Stimulated activated CD4-positive, alpha-beta T cell treated with anti-CD3 and anti-CD28 coated beads, Interleukin-1b, Interleukin-23, amount 100 ng/mL, for 24 hours (primary cell): ENCODE results near the gene EMB.
"Not testable (repeated sequence)": the region's sequence is repeated elsewhere in the genome, so short reads cannot be mapped to it uniquely, and the experiment has no call there.

Experiments used
- DNase-seq, 4 experiments: peaks; one replicate each; pipeline ENCODE4 v3.0.0-alpha.2; 2020; ENCODE audit warnings: low read depth in 4 of 4, low spot score in 1 of 4

Gene EMB

GRCh38 chr5:50423100-50423799 lies 17.8 kb downstream of the EMB start:
- DNase-seq, result not testable (repeated sequence)

GRCh38 chr5:50421184-50421950 lies 19.7 kb downstream of the EMB start:
- not testable (repeated sequence) for DNase-seq

- DNase-seq, result no peak
Observed at GRCh38 chr5:50420343-50420935, 20.6 kb downstream of the EMB start.

GRCh38 chr5:50419656-50420055 lies 21.4 kb downstream of the EMB start:
- not testable (repeated sequence) for DNase-seq

- DNase-seq, result not testable (repeated sequence)
Observed at GRCh38 chr5:50416637-50417036, 24.5 kb downstream of the EMB start.

GRCh38 chr5:50415912-50416311 lies 25.2 kb downstream of the EMB start:
- DNase-seq, result no peak

- DNase-seq, result not testable (repeated sequence)
Observed at GRCh38 chr5:50410932-50411331, 30.2 kb downstream of the EMB start.

GRCh38 chr5:50406877-50407276 lies 34.2 kb downstream of the EMB start:
- no peak for DNase-seq

- DNase-seq, result no peak
Observed at GRCh38 chr5:50401336-50401735, 39.8 kb downstream of the EMB start.

GRCh38 chr5:50393925-50394609 lies 47.0 kb downstream of the EMB start:
- DNase-seq, result not testable (repeated sequence)

GRCh38 chr5:50392289-50392688 lies 48.8 kb downstream of the EMB start:
- DNase-seq, result not testable (repeated sequence)

GRCh38 chr5:50384381-50384780 lies 56.7 kb downstream of the EMB start:
- DNase-seq, result not testable (repeated sequence)

- DNase-seq, result not testable (repeated sequence)
Observed at GRCh38 chr5:50376696-50377095, 64.4 kb downstream of the EMB start.

GRCh38 chr5:50369287-50370033 lies 71.6 kb downstream of the EMB start:
- not testable (repeated sequence) for DNase-seq

- no peak for DNase-seq
Observed at GRCh38 chr5:50365426-50366251, 75.4 kb downstream of the EMB start.

- not testable (repeated sequence) for DNase-seq
Observed at GRCh38 chr5:50364535-50365309, 76.4 kb downstream of the EMB start.

- DNase-seq, result no peak
Observed at GRCh38 chr5:50359187-50359586, 81.9 kb downstream of the EMB start.

- DNase-seq, result no peak
Observed at GRCh38 chr5:50352382-50352781, 88.7 kb downstream of the EMB start.
